Ascending aorta (tissue), 2 donors: ENCODE data around the gene NXPH4. TPM values are rescaled to one million over a fixed set of nuclear protein-coding genes. Genes with fewer than 3 reads are reported as not detected.

ENCODE experiments used
- DNase-seq, 2 donors: peaks; one replicate each; pipeline ENCODE4 v3.0.0-alpha.2; 2019; ENCODE audit warnings: low spot score in 2 of 2
- H3K27ac ChIP-seq, 2 donors: fragments of 200-600 bp; sonication (generic); one replicate each; pipeline ENCODE4 v1.5.1; 2016 to 2017; ENCODE audit warnings: mild to moderate bottlenecking in 1 of 2
- H3K27me3 ChIP-seq: fragments of 200-600 bp; sonication (generic); one replicate; pipeline ENCODE4 v1.5.1; 2017
- H3K36me3 ChIP-seq, 2 donors: fragments of 200-600 bp; sonication (generic); one replicate each; pipeline ENCODE4 v1.5.1; 2016
- H3K4me1 ChIP-seq, 2 donors: fragments of 200-600 bp; sonication (generic); one replicate each; pipeline ENCODE4 v1.5.1; 2016 to 2017; ENCODE audit warnings: mild to moderate bottlenecking in 1 of 2
- H3K4me3 ChIP-seq, 2 donors: fragments of 200-600 bp; sonication (generic); one replicate each; pipeline ENCODE4 v1.5.1; 2016 to 2017; ENCODE audit warnings: mild to moderate bottlenecking in 1 of 2
- H3K9me3 ChIP-seq, 2 donors: fragments of 200-600 bp; sonication (generic); one replicate each; pipeline ENCODE4 v1.5.1; 2016
- CTCF ChIP-seq, 3 experiments: fragments of 200-600 bp in 2 of 3; fragments of 450-650 bp in 1 of 3; sonication (generic) in 2 of 3; IDR thresholded peaks; one replicate each; pipeline ENCODE4 v1.5.1; 2016 to 2019; ENCODE audit warnings: antibody characterized with exemption in 3 of 3, mild to moderate bottlenecking in 1 of 3, moderate library complexity in 1 of 3
- intact Hi-C: fragments of 100-400 bp; cut with DNase I; formaldehyde crosslinking; loops from one replicate; pipeline ENCODE4 v1.15.1; 2023
- total RNA-seq: library from RNA; depleted of rRNA; stranded (reverse); fragments of >200 nt; gene quantifications from one replicate; pipeline ENCODE4 v1.1.0, GENCODE V29; 2016

NXPH4 gene
- total RNA-seq, 1 donor from 2014 or later: not detected

- peaks cover 13 to 35% of the 10 kb centered on the region in 2 donors for H3K4me1 ChIP-seq
- no peaks in the 10 kb centered on the region for H3K27me3 ChIP-seq
- H3K36me3 ChIP-seq: peaks cover 42 to 50% of the 10 kb centered on the region in 2 donors
- intact Hi-C loops: loop anchor here (1.0 kb wide), 1 partner anchor 31 kb away; no protein-coding TSS in a partner anchor
- H3K27ac ChIP-seq: peak overlapping the region; percentile 68 to 76
- no peak for TF ChIP-seq CTCF (IDR thresholded peaks at IDR 0.05)
- H3K4me3 ChIP-seq: no peak overlapping the region
- DNase-seq: no peak
- H3K9me3 ChIP-seq: no peaks in the 10 kb centered on the region
These were observed 3.9 kb upstream of the NXPH4 start for GRCh38 chr12:57212701-57213057.

- TF ChIP-seq CTCF (IDR thresholded peaks at IDR 0.05): peak; percentile 89 to 95 (median 92)
- DNase-seq: peak; percentile 62 to 96
- intact Hi-C loops: loop anchor here (1.0 kb wide), 1 partner anchor 30 kb away; no protein-coding TSS in a partner anchor
- Histone ChIP-seq H3K36me3 (peaks cover 37 to 45% of the 10 kb centered on the region in 2 donors), H3K9me3 (no peaks in the 10 kb centered on the region), H3K27me3 (no peaks in the 10 kb centered on the region), H3K4me1 (peaks cover 13 to 35% of the 10 kb centered on the region in 2 donors), H3K27ac (peak overlapping the region; percentile 68 to 76), H3K4me3 (no peak overlapping the region)
These were observed 3.4 kb upstream of the NXPH4 start for GRCh38 chr12:57213058-57213715.

GRCh38 chr12:57213763-57214397 lies 2.7 kb upstream of the NXPH4 start:
- Histone ChIP-seq H3K9me3 (no peaks in the 10 kb centered on the region), H3K27me3 (no peaks in the 10 kb centered on the region), H3K4me1 (peaks cover 13 to 35% of the 10 kb centered on the region in 2 donors), H3K27ac (peak overlapping the region in 1 of 2 donors; percentile 31), H3K4me3 (no peak overlapping the region), H3K36me3 (peaks cover 30 to 38% of the 10 kb centered on the region in 2 donors)
- no peak for DNase-seq
- no peak for TF ChIP-seq CTCF (IDR thresholded peaks at IDR 0.05)
- intact Hi-C loops: loop anchor here (1.0 kb wide), 2 partner anchors 25 to 29 kb away; no protein-coding TSS in a partner anchor

- Histone ChIP-seq H3K4me3 (no peak overlapping the region), H3K27me3 (no peaks in the 10 kb centered on the region), H3K4me1 (peaks cover 13 to 35% of the 10 kb centered on the region in 2 donors), H3K9me3 (no peaks in the 10 kb centered on the region), H3K27ac (peak overlapping the region in 1 of 2 donors; percentile 31), H3K36me3 (peaks cover 25 to 33% of the 10 kb centered on the region in 2 donors)
- DNase-seq: no peak
- TF ChIP-seq CTCF (IDR thresholded peaks at IDR 0.05): peak; percentile 53 to 66 (median 65)
- intact Hi-C loops: loop anchor here (1.0 kb wide), 1 partner anchor 25 kb away; no protein-coding TSS in a partner anchor
These were observed 2.2 kb upstream of the NXPH4 start for GRCh38 chr12:57214398-57214781.

GRCh38 chr12:57215065-57215464 lies 1.5 kb upstream of the NXPH4 start:
- Histone ChIP-seq H3K4me1 (peaks cover 13 to 35% of the 10 kb centered on the region in 2 donors), H3K4me3 (no peak overlapping the region), H3K27ac (no peak overlapping the region), H3K27me3 (no peaks in the 10 kb centered on the region), H3K9me3 (no peaks in the 10 kb centered on the region), H3K36me3 (peaks cover 19 to 26% of the 10 kb centered on the region in 2 donors)
- intact Hi-C loops: no loop called here
- no peak for TF ChIP-seq CTCF (IDR thresholded peaks at IDR 0.05)
- no peak for DNase-seq
